GM21825 (cell line): ENCODE results near the gene GSE1.

Experiments
- ATAC-seq: cut with Tn5 transposase; IDR thresholded peaks from one replicate; pipeline ENCODE4 v1.9.1; 2021; ENCODE audit warnings: mild to moderate bottlenecking, moderate library complexity; ENCODE audit not compliant: unreplicated experiment

The GSE1 gene

DNA sequence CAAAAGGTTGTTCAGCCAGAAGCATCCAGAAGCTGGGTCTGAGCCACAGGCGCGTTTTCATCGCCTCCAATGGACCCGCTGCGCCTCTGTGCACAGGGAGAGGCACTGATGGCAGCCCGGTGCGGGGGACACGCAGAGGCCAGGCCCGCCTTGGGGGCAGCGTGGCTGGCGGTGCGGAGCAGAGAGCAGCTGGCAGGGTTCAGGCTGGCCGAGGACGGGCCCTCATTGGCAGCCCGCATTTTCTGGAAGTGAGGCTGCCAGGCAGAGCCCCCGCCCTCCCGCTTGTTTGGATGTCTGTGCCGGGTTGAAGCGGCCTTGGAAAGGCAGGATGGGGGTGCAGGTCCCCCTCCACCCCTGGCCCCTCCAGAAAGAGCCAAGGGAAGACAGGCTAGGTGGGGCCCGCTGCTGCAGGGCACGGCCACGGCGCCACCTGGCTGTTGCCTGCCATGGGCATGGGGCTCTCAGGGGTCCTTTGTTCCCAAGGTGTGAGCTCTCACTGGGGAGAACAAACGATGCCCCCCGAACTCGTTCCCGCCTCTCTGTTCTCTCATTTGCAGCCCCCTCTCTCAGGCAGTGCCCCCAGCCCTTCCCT is 18.8 kb downstream of the GSE1 start:
- ATAC-seq = no peak

DNA sequence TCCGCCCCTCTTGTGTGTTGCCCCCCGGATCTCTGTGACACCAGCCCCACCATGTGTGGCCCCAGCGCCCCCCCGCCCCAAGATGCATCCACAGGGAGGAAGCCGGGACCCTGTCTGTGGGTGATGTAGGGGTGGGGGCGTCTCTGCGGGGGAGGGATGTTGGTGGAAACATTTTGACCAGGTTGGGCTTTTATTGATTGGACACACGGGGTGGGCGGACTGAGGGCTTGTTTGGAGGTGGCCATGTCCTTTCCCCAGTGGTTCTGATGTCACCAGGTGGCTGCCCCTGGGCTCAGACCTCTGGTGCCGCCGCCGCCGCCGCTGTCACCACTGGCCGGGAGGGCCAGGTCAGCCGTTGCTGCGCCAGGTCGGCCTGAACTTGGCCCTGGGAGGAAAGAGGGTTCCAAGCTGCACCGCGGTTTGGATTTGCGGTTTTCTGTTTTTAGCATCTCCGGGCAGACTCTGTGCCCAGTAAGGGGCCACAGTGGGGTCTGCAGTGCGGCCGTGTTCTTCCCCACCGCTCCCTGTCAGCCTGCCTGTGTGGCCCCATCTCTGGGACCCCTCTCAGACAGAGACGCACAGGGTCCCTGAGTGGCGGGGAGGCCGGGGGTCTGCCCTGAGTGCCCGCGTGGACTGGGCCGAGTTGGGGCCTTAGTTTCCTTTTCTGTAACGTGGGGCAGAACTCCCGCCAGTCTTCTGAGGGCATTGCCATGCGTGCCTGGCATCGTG is 19.8 kb downstream of the GSE1 start:
- no peak for ATAC-seq

DNA sequence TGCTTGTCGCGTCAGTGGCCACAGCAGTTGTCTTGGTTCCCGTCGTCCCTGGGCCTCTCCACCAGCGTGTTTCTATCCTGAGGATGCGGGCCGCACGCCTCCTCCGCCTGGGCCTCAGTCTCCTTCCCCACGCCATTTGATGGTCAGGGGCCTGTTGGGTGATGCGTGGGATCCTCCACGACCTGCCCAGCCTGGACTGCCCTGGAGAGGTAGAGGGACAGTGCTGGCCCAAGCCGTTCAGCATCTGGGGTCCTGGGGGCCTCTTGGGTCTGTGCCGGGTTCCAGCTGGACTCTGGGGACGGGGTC is 20.3 kb downstream of the GSE1 start:
- ATAC-seq = no peak

DNA sequence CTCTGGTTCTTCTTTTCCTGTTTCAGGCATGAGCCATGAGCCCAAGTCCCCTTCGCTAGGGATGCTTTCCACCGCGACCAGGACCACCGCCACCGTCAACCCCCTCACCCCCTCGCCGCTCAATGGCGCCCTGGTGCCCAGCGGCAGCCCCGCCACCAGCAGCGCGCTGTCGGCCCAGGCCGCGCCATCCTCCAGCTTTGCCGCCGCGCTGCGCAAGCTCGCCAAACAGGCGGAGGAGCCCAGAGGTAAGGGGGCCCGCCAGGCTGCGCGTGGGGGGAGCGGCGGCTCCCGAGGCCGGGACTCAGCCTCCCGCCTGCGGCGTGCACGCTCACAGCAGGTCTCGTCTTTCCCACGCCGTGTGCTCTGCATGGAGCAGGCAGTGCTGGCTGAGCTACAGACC is 20.8 kb downstream of the GSE1 start:
- no peak for ATAC-seq

DNA sequence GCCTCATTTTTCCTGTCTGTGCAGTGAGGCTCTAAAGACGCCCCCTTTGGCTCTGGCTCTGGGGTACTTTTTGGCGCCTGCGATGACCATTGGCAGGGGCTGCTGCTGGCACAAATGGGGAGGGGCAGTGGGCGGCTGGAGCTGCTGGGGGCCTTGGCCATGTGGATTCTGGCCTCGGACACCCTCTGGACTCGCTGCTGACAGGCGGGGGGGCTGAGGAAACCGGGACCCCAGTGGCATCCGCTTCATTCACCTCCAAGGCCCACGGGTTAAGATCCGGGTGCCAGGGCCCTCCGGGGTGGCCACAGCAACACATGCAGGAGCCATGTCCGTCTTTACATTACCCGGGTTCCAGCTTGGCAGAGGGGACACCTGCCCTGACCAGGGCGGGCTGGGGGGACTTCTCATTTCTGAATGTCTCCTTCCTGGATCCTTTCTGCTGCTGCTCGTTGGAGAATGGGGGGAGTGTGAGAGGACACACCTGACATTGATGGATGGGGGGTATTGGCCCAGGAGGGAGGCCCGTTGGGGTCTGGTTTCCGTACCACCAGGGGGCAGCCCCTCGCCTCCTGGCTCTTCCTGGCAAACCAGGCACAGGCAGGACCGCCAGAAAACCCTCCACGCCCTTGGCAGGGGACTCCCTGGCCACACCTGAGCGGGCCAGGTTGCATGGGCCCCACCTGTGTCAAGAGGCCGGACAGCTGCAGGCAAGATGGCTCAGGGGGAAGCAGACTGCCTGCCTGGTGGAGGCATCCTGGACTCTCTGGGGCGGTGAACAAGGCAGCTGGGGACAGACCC is 21.8 kb downstream of the GSE1 start:
- ATAC-seq = no peak

DNA sequence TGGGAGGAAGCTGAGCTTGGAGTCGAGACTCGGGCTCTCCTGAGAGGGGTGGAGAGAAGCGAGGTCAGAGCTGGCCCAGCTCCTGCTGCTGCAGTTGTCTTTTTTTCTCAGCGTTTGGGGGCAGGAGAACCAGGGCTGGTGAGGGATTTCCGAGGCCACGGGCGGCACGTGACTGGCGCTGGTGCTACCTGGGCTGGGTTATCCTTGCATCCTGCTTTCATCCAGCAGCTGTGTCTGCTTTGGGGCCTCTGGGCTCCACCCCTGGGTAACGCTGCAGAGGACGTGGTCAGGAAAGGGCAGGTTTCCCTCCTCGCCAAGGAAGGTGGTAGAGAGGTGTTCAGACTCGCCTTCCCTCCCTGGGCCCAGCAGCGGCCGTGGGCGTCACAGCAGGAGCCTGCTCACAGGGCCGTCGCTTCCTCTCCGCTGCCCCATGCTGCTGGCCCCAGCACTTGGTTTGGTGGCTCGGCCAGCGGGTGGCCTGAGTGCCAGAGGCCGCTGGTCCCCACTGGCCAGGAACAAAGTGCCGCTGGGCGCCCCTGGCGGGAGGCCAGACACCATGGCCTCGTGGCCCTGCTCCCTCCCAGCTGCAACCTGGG is 22.5 kb downstream of the GSE1 start:
- ATAC-seq = no peak

DNA sequence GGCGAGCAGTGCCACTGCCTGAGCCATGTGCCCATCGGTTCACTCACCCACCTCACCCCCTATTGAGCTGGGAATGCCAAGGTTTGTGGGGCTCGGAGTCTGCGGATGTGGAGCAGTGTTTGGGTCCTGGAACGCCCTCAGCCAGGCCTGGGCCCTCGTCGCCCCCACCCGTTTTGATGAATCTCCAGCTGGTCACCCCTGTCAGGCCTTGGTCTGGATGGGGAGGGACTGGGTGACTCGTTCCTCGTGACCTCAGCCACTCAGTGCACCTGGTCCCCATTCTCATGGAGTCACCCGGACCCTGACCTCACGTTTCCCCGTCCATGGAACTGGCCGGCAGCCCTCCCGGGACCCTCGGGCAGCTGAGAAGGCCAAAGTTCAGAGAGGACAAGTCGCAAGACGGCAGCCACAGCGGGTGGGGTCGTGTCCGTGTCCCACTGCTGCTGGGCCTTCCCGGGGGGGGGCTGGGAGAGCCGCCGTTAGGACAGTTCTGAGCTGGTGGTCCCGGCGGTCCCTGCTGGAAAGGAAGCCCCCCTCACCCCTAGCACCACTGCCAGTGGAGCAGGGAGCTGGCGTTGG is 23.2 kb downstream of the GSE1 start:
- ATAC-seq = no peak

DNA sequence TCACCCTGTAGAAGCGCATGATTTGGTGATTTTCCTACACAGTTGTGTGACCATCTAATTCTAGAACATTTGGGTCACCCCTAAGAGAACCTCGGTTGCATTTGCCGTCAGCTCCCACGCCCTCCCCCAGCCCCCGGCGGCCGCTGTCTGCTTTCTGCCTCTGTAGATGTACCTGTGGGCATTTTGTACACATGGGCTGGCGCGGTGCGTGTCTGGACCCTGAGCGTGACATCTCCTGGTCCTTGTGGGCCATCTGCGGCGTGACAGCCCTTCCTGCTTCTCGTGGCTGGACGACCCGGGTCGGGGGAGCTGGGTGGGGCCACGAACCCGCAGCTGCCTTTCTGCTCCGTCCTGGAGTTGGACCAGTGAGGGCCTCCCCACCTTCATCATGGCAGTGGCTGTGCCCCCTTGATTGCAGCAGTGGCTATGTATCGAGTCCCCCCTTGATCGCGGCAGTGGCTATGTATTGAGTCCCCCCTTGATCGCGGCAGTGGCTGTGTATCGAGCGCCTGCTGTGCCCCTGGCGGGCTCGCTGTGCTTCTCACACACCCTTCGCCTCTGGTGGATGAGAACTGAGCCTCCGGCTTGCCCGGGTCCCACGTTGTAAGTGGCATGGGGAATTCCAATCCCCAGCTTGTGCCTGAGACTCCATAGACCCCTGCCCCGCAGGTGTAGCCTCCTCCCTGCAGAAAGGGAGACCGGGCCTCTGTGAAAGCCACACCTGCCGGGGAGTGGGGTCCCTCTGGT is 24.1 kb downstream of the GSE1 start:
- no peak for ATAC-seq

DNA sequence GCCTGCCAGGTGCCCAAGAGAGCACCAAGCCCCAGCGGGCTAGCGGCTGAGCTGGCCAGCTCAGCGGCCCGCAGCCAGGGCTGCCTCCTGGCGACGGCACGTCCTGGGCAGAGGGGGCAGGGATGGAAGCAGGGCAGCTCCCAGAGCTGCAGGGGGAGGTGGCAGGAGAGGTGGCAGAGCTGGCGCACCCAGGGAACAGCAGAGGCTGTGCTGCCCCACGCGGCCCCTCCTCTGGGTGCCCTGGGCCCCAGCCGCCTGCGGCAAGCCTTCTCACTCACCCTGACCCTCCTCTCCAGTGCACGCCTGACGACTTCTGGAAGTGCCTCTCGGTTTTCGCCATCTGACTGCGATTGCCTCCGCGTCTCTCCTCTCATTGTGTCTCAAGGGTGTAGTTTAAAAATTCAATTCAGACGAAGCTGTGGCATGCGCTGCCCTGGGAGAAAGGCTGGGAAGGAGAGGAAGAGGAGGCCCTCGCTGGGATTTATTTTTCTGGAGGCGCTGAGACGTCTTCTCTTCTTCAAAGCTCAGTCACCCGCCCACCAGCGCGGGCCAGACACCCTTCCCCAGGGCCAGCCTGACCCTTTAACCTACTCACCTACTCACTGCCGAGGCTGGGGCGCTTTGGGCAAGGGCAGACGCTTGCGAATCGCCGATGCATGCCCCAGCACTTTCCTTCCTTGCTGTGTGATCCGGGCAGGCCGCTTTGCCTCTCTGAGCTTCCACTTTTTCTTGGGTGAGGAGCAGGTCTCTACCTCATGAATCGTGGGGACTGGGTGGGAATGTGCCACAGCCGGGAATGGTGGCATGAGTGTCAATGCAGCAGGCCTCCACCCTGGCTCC is 24.9 kb downstream of the GSE1 start:
- no peak for ATAC-seq

DNA sequence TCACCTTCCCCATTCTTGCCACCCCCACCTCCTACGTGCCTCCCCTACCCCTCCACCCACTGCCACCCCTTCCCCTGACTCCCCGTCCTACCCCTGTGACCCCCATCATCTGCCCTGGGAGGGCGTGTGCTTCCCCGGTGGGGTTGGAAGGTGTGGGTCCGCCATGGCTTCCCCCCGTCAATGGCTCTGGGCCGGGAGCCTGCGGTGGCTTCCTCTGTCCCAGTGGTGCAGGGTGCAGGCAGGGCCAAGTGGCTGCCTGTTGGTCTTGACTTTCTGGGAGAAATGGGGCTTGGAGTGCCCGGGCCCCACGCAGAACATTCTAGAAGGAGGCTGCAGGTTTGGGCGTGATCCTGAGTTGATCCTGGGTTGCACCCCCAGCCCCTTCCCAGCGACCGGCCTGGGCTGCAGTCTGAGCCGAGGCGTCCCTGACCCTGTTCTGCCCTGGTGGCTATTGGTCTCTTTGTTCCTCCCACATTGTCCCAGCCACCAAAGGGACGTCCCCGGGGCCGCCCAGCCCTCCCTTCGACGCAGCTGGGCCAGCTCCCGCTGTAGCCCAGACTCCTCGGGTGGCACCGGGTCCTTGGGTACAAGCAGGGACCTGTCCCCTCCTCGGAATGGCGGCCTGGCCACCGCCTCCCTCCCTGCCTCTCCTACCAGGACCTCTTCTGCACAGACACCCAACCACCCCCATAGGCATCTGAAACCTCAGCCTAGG is 25.7 kb downstream of the GSE1 start:
- ATAC-seq = no peak

DNA sequence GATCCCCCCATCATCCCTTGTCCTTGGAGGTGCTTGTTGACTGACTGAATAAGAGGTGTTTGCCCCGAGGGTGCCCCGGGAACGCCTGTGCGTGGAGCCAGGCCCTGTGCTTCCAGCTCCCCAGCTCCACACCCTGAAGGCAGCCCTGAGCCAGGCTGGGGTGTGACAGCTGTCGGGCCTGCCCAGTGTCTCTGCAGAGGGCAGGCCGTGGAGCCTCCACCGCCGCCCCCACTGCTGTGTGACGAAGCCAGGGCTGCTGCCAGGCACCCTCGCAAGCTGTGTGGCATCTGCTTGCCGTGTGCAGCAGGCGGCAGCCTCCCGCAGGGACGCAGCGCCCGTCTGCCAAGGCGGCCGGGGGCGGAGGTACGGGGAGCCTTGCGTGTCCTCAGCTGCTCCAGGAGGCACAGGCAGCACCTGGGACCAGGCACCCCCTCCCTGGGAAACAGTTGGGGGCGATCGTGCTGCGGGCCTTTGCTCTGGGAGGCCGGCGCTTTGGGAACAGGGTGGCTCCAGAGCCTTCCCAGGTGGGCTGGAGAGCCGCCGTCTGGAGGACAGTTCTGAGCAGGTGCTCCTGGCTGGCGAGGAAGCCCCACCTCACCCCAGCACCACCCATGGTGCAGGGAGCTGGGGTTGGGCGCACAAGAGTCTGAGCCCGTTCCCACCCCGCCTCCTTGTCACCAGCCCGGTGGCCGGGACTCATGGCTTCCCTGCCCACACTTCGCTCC is 26.6 kb downstream of the GSE1 start:
- ATAC-seq = no peak

DNA sequence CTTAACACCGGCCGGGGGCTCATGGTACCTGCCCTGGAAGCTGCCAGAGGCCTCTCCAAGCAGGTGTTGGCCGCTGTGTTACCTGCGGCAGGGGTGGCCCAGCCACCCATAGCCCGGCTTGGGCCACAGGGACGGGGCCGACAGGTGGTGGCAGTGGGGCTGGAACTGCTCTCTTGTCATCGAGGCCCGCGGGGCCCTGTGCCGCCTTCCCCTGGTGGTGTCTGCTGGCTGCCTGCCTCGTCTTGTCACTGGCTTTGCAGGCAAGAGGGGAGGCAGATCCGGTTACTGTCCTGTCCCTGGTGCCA is 27.1 kb downstream of the GSE1 start:
- ATAC-seq = no peak

DNA sequence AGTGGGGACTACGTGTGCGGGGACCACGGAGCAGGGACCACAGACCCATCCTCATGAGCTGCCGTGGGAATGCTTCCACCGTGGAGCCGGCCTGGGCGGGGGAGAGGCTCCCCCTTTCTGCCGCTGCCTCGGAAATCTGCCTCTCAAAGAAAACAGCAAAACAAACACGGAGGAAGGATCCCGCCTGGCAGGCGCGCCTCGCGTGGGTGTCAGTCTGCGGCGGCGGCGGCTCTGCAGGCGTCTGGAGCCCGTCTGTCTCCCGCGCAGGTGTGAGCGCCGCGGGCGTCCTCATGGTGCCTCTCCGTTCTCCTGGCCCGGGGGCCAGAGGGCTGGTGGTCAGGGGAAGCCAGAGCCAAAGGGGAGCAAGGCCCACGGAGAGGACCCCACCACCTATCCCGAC is 27.5 kb downstream of the GSE1 start:
- ATAC-seq = no peak

DNA sequence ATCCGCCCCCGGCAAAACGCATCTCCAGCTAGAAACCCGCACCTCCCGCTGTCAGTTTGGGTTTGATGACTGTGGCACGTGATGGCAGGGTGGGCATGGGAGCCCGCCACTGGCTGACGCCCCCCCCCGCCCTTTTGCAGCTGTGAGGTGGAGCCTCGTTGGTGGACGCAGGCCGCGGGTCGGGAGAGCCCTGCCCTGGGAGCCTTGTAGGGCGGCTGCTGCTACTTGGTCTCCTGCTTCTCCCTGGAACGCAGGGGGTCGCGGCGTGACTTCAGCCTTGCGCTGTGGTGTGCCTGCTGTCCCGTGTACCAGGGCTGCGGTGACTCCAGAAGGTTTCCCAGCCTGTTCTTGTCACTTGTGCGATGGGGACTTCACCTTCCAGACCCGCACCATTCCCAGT is 28.2 kb downstream of the GSE1 start:
- ATAC-seq = no peak

DNA sequence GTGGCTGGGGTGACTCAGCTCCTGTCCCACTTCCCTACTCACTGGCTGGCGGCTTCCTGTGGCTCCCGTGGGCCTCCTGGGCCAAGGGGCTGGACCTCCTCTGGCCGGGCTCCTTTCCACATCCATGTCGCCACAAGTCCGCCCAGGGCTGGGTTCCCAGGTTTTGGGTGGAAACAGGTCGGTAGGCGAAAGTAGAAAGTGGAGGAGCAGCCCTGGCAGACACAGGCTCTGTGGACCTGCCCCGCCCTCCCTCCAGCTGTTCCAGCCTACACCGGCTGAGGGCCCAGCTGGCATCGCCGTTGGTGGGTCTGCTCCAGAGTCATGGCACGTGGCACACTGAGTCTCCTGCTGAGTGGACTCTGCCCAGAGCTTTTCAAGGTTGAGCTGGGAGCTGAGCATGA is 28.7 kb downstream of the GSE1 start:
- no peak for ATAC-seq

DNA sequence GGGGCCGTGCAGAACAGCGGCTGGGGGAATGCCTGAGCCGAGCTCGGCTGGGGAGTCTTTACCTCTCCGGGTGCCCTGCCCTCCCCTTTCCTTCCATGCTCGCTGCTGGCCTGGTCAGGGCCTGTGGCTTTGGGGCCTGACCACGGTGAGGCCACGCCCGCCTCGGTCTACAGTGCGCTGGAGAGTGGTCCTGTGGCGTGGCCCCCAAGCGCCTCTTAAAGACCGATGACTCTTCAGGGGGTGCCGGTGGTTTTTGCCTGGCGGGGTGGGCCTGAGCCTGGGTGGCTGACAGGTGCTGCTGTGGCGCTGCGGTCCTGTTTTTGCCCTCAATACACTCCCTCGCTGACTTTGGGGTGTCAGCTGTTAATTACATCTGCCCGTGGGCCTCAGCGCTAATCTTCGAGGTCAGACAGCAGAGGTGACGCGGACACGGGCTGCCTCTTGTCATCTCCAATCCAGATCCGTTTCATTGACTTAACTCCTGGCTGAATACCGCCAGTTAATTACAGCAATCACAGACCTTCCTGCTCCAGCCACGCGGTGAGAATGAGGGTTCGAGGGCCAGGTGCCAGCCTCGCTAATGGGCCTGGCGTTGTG is 29.7 kb downstream of the GSE1 start:
- no peak for ATAC-seq

DNA sequence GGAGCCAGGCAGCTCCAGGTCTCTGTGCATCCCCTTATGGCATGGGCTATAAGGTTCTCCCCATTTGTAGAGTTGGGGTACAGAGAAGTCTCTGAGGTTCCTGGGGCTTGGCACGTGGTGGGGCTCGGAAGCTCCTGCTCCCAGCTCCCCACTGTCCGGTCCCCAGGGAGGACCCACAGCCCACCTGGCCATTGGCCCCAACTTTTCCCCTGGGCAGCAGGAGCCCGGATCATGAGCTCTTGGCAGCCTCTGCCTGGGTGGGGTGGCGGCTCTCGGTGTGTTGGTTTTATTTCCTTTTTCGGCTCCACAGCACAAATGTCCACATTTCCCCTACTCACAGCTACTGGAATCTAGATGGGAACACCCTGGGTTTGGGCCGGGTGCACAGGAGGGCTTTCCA is 30.5 kb downstream of the GSE1 start:
- no peak for ATAC-seq

DNA sequence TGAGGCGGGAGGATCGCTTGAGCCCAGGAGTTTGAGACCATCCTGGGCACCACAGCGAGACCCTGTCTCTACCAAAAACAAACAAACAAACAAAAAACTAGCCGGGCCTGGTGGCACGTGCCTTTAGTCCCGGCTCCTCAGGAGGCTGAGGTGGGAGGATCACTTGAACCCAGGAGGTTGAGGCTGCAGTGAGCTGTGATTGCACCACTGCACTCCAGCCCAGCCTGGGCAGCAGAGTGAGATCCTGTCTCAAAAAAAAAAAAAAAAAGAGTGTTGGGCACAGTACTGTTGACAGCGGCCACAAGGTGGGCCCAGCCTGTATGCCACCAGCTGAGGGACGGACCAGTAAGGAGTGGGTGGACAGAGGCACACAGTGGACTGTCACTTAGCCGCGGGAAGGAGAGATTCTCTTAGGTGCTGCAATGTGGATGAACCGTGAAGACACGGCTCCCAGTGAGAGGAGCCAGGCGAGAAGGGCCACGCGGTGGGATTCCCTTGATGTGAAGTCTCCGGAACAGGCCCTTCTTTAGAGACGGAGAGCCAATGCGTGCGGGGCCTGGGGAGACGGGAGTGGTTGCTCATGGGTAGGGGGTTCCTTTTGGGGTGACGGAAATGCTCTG is 31.1 kb downstream of the GSE1 start:
- ATAC-seq = no peak
